NCI-H69 (cell line): ENCODE measurements around the gene FXYD6.

Experiments
- DNase-seq: peaks from one replicate; lab custom pipeline; 2025; lab: John Stamatoyannopoulos, UW

Gene FXYD6

GRCh38 chr11:117910525-117910924 is 34.1 kb upstream of the FXYD6 start:
- no peak for DNase-seq

GRCh38 chr11:117909611-117910382 is 33.3 kb upstream of the FXYD6 start:
- no peak for DNase-seq

- DNase-seq: no peak
These were observed 32.6 kb upstream of the FXYD6 start for GRCh38 chr11:117908959-117909610.

GRCh38 chr11:117908109-117908895 is 31.8 kb upstream of the FXYD6 start:
- DNase-seq: peak; percentile 94

GRCh38 chr11:117907276-117908108 is 31.0 kb upstream of the FXYD6 start:
- peak; percentile 98 for DNase-seq

GRCh38 chr11:117906710-117907109 is 30.3 kb upstream of the FXYD6 start:
- DNase-seq: no peak

- DNase-seq: no peak
These were observed 29.7 kb upstream of the FXYD6 start for GRCh38 chr11:117906126-117906525.

- DNase-seq: no peak
These were observed 29.1 kb upstream of the FXYD6 start for GRCh38 chr11:117905524-117905923.

GRCh38 chr11:117903505-117904382 is 27.3 kb upstream of the FXYD6 start:
- DNase-seq: peak; percentile 49

GRCh38 chr11:117902001-117902845 is 25.8 kb upstream of the FXYD6 start:
- DNase-seq: no peak

GRCh38 chr11:117901601-117902000 is 25.1 kb upstream of the FXYD6 start:
- no peak for DNase-seq

- peak; percentile 44 for DNase-seq
These were observed 24.4 kb upstream of the FXYD6 start for GRCh38 chr11:117900720-117901440.

- DNase-seq: no peak
These were observed 23.7 kb upstream of the FXYD6 start for GRCh38 chr11:117900121-117900648.

GRCh38 chr11:117898059-117898458 is 21.6 kb upstream of the FXYD6 start:
- DNase-seq: no peak

GRCh38 chr11:117892651-117893050 is 16.2 kb upstream of the FXYD6 start:
- no peak for DNase-seq

GRCh38 chr11:117891362-117891761 is 14.9 kb upstream of the FXYD6 start:
- DNase-seq: peak; percentile 29

GRCh38 chr11:117888139-117888566 is 11.7 kb upstream of the FXYD6 start:
- DNase-seq: no peak

- peak; percentile 50 for DNase-seq
These were observed 11.1 kb upstream of the FXYD6 start for GRCh38 chr11:117887431-117888138.
